ENCODE measurements around the gene PHF12. TPM values are rescaled to one million over a fixed set of nuclear protein-coding genes. Genes with fewer than 3 reads are reported as not detected.

The PHF12 gene
- total and polyA plus RNA-seq, 2 of the 4 experiments (the other 2 are of a cell fraction), result 24.4 to 25.6 TPM

DNA sequence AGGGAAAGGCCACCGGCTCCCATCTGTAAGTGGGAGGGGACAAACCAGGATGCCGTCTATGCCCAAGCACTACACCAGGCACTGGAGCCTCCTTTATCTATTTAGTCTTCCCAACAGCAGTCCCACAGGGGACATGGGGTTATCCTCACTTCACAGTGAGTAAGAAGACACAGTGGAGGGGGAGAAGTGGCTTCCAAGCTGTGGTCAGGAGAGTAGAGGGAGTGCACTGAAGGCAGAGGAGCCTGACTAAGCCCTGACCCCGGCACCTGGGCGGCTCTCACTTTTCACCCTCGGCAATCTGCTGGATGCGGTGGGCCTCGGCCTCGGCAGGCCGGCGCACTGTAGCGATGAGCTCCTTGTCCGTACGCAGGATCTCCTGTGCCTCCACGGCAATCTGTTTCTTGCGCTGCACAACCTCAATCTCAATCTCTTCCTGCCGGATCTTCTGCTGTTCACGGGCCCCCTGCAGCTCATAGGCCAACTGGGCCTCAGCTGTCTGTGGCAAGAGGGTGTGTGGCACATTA is 69.7 kb downstream of the PHF12 start:
- H4K20me1 ChIP-seq (ENCODE audit: insufficient read depth, low read length), result 0 out of 2 replicates have a peak, but pooled peaks cover 4% of the 10 kb centered on the region
- H2BK20ac ChIP-seq (ENCODE audit: low read depth, low read length), result no peak overlapping the region
- POLR2A ChIA-PET (ENCODE audit: unreplicated experiment), result no interaction called here
- no peak overlapping the region for H4K5ac ChIP-seq (ENCODE audit: low read depth, low read length)
- H3K18ac ChIP-seq (ENCODE audit: low read depth, low read length), result no peak overlapping the region
- no peak overlapping the region for H2BK15ac ChIP-seq (ENCODE audit: low read depth, low read length)
- no peak overlapping the region for H3K14ac ChIP-seq (replicated peaks; ENCODE audit: low read depth, low read length)
- H4K91ac ChIP-seq (ENCODE audit: insufficient read depth, low read depth, low read length), result no peak overlapping the region
- H3K4ac ChIP-seq (ENCODE audit: low read depth, low read length), result no peak overlapping the region
- no peak overlapping the region for H3K23ac ChIP-seq (ENCODE audit: low read depth, low read length)
- peaks cover 62% of the 10 kb centered on the region for H3K36me3 ChIP-seq (ENCODE audit: control insufficient read depth, insufficient read depth, low read length)
- no peak overlapping the region for H2AK5ac ChIP-seq (ENCODE audit: low read depth, low read length)
- H3K27ac ChIP-seq (ENCODE audit: insufficient read depth, low read length), result no peak overlapping the region
- no peak overlapping the region for H2AK9ac ChIP-seq (replicated peaks; ENCODE audit: low read depth, low read length, poor library complexity)
- TF ChIP-seq, protein P1, sequence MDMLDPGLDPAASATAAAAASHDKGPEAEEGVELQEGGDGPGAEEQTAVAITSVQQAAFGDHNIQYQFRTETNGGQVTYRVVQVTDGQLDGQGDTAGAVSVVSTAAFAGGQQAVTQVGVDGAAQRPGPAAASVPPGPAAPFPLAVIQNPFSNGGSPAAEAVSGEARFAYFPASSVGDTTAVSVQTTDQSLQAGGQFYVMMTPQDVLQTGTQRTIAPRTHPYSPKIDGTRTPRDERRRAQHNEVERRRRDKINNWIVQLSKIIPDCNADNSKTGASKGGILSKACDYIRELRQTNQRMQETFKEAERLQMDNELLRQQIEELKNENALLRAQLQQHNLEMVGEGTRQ (IDR thresholded peaks at IDR 0.05; ENCODE audit: low read depth, low read length), result no peak
- TF ChIP-seq, protein P2, sequence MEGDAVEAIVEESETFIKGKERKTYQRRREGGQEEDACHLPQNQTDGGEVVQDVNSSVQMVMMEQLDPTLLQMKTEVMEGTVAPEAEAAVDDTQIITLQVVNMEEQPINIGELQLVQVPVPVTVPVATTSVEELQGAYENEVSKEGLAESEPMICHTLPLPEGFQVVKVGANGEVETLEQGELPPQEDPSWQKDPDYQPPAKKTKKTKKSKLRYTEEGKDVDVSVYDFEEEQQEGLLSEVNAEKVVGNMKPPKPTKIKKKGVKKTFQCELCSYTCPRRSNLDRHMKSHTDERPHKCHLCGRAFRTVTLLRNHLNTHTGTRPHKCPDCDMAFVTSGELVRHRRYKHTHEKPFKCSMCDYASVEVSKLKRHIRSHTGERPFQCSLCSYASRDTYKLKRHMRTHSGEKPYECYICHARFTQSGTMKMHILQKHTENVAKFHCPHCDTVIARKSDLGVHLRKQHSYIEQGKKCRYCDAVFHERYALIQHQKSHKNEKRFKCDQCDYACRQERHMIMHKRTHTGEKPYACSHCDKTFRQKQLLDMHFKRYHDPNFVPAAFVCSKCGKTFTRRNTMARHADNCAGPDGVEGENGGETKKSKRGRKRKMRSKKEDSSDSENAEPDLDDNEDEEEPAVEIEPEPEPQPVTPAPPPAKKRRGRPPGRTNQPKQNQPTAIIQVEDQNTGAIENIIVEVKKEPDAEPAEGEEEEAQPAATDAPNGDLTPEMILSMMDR (conservative IDR thresholded peaks at IDR 0.05; ENCODE audit: low read depth, low read length), result no peak
- TF ChIP-seq MAFK (IDR thresholded peaks at IDR 0.05; ENCODE audit: low read depth, low read length) (no peak), RFX5 (IDR thresholded peaks at IDR 0.05; ENCODE audit: low read depth, low read length) (no peak), NFE2L2 (IDR thresholded peaks at IDR 0.05; ENCODE audit: low read depth, low read length) (no peak), SMC3 (IDR thresholded peaks at IDR 0.05; ENCODE audit: low read depth, low read length) (no peak), BHLHE40 (IDR thresholded peaks at IDR 0.05; ENCODE audit: low read depth, low read length) (no peak), MXI1 (IDR thresholded peaks at IDR 0.05; ENCODE audit: borderline replicate concordance, low read depth, low read length) (no peak), CEBPB (IDR thresholded peaks at IDR 0.05; ENCODE audit: low read depth, low read length) (no peak), FOS (IDR thresholded peaks at IDR 0.05; ENCODE audit: low read depth, low read length) (no peak), RAD21 (IDR thresholded peaks at IDR 0.05; ENCODE audit: low read length) (no peak)
- TF ChIP-seq, protein P3, sequence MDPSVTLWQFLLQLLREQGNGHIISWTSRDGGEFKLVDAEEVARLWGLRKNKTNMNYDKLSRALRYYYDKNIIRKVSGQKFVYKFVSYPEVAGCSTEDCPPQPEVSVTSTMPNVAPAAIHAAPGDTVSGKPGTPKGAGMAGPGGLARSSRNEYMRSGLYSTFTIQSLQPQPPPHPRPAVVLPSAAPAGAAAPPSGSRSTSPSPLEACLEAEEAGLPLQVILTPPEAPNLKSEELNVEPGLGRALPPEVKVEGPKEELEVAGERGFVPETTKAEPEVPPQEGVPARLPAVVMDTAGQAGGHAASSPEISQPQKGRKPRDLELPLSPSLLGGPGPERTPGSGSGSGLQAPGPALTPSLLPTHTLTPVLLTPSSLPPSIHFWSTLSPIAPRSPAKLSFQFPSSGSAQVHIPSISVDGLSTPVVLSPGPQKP (IDR thresholded peaks at IDR 0.05; ENCODE audit: borderline replicate concordance, low read depth, low read length), result no peak
- dilution Hi-C loops (cut with HindIII; ENCODE audit: low sequenced_read_pairs, unreplicated experiment), result no loop called here
- H3K9ac ChIP-seq (ENCODE audit: low read depth, low read length), result no peak overlapping the region
- ATAC-seq (ENCODE audit: low read depth) (no peak), DNase-seq (no peak)
- H4K8ac ChIP-seq (ENCODE audit: low read depth in 2 of 2, low read length in 2 of 2), result no peak overlapping the region
- CTCF ChIA-PET, result no interaction called here
- no peaks in the 10 kb centered on the region for H3K9me1 ChIP-seq (ENCODE audit: insufficient read depth, low read length)
- WGBS, 2 experiments (ENCODE audit: extremely low coverage in 2 of 2, insufficient read length in 1 of 2), result 96% methylated on average over 12 of the region's 17 CpGs; no CpG with 5 or more reads in 1 of the 2 experiments
- in situ Hi-C loops (cut with MboI; ENCODE audit: low sequenced_read_pairs), result no loop called here
- H2AFZ ChIP-seq (replicated peaks; ENCODE audit: low read length, poor library complexity), result no peak overlapping the region
- no peaks in the 10 kb centered on the region for H3K4me1 ChIP-seq (ENCODE audit: control insufficient read depth, insufficient read depth, low read length)
- no peaks in the 10 kb centered on the region for H3K27me3 ChIP-seq (ENCODE audit: control insufficient read depth, insufficient read depth, low read length)
- H2BK5ac ChIP-seq (ENCODE audit: low read depth, low read length, poor library complexity, severe bottlenecking), result no peak overlapping the region
- intact Hi-C loops (cut with micrococcal nuclease), result no loop called here
- no peak overlapping the region for H3K4me3 ChIP-seq (ENCODE audit: insufficient read depth, low read depth, low read length)
- H3K79me1 ChIP-seq (ENCODE audit: low read depth in 1 of 2, low read length in 2 of 2), result no peaks in the 10 kb centered on the region
- no peak overlapping the region for H2BK120ac ChIP-seq (ENCODE audit: low read depth, low read length)
- no TSS peak for BruUV-seq (replicated peaks)
- no peak overlapping the region for H3K56ac ChIP-seq (ENCODE audit: extremely low read depth, insufficient read depth, low read length)
- H3K9me3 ChIP-seq (ENCODE audit: control insufficient read depth, insufficient read depth, low read length), result no peaks in the 10 kb centered on the region
- H3K4me2 ChIP-seq (ENCODE audit: low read depth, low read length), result no peak overlapping the region
